Adipocyte (in vitro differentiated cells): ENCODE data around the gene ABCA4.
"Not testable (repeated sequence)": the region's sequence is repeated elsewhere in the genome, so short reads cannot be mapped to it uniquely, and the experiment has no call there.

Experiments used
- DNase-seq: peaks from one replicate; pipeline ENCODE4 v3.0.0-alpha.2; 2015; ENCODE audit warnings: low read depth
- H3K27me3 ChIP-seq: replicated peaks from 2 replicates; pipeline ENCODE4 v1.7.0; 2013; ENCODE audit warnings: mild to moderate bottlenecking, low read length, moderate library complexity; ENCODE audit not compliant: control insufficient read depth, insufficient read depth
- H3K36me3 ChIP-seq: 2 replicates; pipeline ENCODE4 v1.7.0; 2013; ENCODE audit warnings: low read length, mild to moderate bottlenecking, moderate library complexity; ENCODE audit not compliant: control insufficient read depth, insufficient read depth, severe bottlenecking
- H3K4me1 ChIP-seq: 2 replicates; pipeline ENCODE4 v1.7.0; 2013; ENCODE audit warnings: mild to moderate bottlenecking, low read length, moderate library complexity; ENCODE audit not compliant: control insufficient read depth, insufficient read depth
- H3K4me3 ChIP-seq: 2 replicates; pipeline ENCODE4 v1.7.0; 2013; ENCODE audit warnings: mild to moderate bottlenecking, low read length, moderate library complexity
- H3K9ac ChIP-seq: 2 replicates; pipeline ENCODE4 v1.7.0; 2013; ENCODE audit warnings: mild to moderate bottlenecking, low read length, moderate library complexity
- H3K9me3 ChIP-seq: 2 replicates; pipeline ENCODE4 v1.7.0; 2013; ENCODE audit warnings: mild to moderate bottlenecking, low read length, moderate library complexity; ENCODE audit not compliant: control insufficient read depth

Gene ABCA4

DNA sequence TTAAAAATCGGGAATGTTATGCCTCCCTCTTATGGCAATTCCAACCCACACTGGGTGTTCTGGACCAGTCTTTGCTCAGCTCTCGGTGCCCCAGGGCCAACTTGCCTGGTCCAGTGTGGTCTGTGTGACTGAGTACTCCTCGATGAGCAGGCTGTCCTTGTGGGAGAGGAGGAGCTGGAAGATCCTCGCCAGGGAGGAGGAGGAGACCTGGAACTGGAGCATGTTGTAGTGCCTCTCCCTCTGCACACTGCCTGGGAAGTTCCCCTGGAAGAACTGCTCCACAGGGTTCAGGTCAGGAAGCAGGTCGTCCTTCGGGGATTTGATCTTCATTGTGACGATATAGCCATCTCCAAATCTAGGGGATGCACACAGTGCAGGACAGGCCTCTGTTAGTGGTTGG is 123.2 kb downstream of the ABCA4 start:
- no peak for DNase-seq
- Histone ChIP-seq H3K27me3 (no peaks in the 10 kb centered on the region), H3K36me3 (no peaks in the 10 kb centered on the region)

DNA sequence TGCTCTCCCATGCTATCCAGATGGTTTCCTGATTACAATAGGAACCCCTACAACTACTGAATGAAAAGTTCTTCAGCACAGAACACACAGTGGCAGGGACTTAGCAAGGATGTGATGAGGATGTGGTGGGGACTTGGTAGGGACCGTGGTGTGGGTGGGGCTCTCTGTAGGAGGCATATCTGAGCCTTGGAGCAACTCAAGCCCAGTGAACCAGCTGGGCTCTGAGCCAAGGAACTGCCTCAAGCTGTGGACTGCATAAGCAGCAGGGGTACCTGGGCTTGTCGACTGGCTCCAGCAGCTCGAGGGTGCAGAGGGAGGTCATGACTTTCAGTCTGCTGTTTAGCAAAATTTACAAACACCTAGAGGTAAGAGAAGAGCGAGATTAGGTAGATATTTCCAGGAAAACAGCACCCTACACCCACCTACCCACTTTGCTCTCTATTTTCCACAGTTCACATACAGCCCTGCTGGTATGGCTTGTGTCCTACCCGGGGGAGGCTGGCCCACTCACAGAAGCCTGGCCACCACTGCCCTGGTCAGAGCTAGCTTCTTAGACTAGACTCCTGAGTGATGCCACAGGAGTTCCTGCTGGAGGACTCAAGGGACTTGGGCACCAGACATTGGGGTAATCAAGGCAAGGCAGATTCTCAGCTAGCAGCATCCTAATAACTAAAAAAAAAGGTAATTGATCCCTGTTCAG is 125.0 kb downstream of the ABCA4 start:
- no peak overlapping the region for H3K9ac ChIP-seq
- no peaks in the 10 kb centered on the region for H3K36me3 ChIP-seq
- H3K4me3 ChIP-seq = no peak overlapping the region
- H3K4me1 ChIP-seq = peaks cover 6% of the 10 kb centered on the region
- no peaks in the 10 kb centered on the region for H3K27me3 ChIP-seq
- no peak for DNase-seq
- no peaks in the 10 kb centered on the region for H3K9me3 ChIP-seq

More for the DNA sequence above, 123.2 kb downstream of the ABCA4 start:
- no peaks in the 10 kb centered on the region for H3K4me1 ChIP-seq
- H3K9me3 ChIP-seq = no peaks in the 10 kb centered on the region
- no peak overlapping the region for H3K4me3 ChIP-seq
- H3K9ac ChIP-seq = no peak overlapping the region

DNA sequence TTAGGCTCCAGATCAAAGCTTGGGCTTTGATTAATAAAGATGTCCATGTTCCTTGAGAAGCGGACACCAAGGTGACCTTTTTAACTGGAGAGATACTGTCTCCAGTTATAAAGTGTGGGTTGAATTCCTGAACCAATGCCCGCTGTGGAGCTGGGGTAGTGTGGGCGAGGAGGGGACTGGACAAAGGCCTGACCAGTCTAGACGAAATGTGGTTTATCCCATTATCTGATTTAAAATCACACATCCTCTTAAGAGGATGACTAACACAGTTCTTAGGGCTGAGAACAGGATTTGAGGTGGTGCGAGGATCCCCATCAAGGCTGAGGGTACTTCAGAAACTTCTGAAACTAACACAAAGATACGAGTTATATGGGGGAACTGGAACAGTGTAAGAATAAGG is 127.2 kb downstream of the ABCA4 start:
- Histone ChIP-seq H3K4me1 (peaks cover 19% of the 10 kb centered on the region), H3K36me3 (no peaks in the 10 kb centered on the region), H3K4me3 (no peak overlapping the region), H3K9ac (no peak overlapping the region), H3K9me3 (no peaks in the 10 kb centered on the region), H3K27me3 (no peaks in the 10 kb centered on the region)
- DNase-seq = no peak

DNA sequence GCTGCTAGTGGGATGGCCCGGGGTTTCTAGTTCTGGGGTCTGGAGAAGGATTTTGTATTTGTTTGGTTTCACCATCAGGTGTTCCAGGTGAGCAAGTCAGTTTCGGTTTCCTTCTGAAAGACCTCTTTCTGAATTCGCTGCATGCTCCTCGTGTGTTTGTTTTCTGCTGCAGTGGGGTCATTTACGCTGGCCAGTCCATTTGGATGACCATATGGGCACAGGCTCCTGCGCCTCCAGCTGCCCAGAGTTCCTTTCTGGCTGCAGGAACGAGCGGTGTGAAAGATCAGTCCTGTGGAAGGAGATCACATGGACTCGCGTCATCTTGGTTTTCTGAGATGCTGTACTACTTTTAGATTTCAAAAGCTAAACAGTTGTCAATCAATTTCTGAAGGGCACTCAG is 128.0 kb downstream of the ABCA4 start:
- Histone ChIP-seq H3K36me3 (no peaks in the 10 kb centered on the region), H3K4me1 (peaks cover 27% of the 10 kb centered on the region), H3K27me3 (no peaks in the 10 kb centered on the region), H3K9me3 (no peaks in the 10 kb centered on the region), H3K4me3 (no peak overlapping the region), H3K9ac (no peak overlapping the region)
- DNase-seq = no peak

DNA sequence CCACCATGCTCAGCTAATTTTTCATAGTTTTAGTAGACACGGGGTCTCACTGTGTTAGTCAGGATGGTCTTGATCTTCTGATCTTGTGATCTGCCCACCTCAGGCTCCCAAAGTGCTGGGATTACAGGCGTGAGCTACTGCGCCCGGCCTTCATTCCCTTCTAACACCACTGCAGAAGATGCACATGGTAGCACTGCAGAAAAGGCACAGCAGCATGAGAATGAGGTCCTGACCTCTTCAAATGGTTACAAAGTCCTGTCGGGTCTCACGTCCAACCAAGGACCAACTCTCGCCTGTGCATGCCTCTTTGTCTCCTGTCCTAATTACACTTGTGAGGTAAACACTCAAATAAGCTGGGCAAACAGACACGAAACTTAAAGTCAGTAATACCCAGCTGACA is 128.8 kb downstream of the ABCA4 start:
- H3K9me3 ChIP-seq = no peaks in the 10 kb centered on the region
- no peak overlapping the region for H3K9ac ChIP-seq
- H3K4me3 ChIP-seq = no peak overlapping the region
- peaks cover 28% of the 10 kb centered on the region for H3K4me1 ChIP-seq
- DNase-seq = no peak
- no peaks in the 10 kb centered on the region for H3K27me3 ChIP-seq
- H3K36me3 ChIP-seq = no peaks in the 10 kb centered on the region

DNA sequence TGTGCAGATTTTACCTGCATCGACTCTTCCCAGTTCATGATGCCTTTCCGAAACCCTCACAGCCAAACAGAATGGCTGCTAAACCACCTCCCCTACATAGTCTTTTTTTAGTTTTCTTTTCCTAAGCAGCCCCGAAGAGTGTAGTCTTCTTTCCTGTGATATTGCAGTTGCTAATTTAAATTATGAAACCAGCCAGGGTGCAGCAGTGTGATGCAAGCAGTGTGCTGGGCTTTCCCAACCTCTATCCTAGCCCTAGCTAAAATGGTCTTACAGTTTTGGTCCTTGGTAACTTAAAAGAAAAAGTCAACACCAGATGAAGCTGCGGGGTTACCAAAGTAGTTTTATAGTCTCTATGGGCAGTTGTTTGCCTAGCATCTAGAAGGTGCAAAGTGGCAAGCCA is 129.7 kb downstream of the ABCA4 start:
- DNase-seq = no peak
- no peaks in the 10 kb centered on the region for H3K9me3 ChIP-seq
- H3K27me3 ChIP-seq = no peaks in the 10 kb centered on the region
- no peaks in the 10 kb centered on the region for H3K36me3 ChIP-seq
- no peak overlapping the region for H3K9ac ChIP-seq
- no peak overlapping the region for H3K4me3 ChIP-seq
- H3K4me1 ChIP-seq = peaks cover 28% of the 10 kb centered on the region

DNA sequence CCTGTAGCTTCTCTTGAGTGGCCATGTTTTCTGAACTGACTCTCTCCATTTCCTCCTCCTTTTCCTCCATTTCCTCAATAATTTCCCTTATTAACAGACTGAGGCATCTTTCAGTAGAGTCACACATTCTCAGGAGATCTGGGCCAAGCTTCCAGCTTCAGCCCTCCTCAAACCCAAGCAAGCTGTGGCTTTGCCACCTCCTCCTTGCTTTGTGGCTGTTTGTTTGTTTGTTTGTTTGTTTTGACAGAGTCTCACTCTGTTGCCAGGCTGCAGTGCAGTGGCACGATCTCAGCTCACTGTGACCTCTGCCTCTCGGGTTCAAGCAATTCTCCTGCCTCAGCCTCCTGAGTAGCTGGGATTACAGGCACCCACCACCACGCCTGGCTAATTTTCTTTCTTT is 130.5 kb downstream of the ABCA4 start:
- not testable (repeated sequence) for DNase-seq, H3K27me3 ChIP-seq, H3K9ac ChIP-seq, H3K9me3 ChIP-seq, H3K36me3 ChIP-seq, H3K4me3 ChIP-seq
- H3K4me1 ChIP-seq = peaks cover 28% of the 10 kb centered on the region

DNA sequence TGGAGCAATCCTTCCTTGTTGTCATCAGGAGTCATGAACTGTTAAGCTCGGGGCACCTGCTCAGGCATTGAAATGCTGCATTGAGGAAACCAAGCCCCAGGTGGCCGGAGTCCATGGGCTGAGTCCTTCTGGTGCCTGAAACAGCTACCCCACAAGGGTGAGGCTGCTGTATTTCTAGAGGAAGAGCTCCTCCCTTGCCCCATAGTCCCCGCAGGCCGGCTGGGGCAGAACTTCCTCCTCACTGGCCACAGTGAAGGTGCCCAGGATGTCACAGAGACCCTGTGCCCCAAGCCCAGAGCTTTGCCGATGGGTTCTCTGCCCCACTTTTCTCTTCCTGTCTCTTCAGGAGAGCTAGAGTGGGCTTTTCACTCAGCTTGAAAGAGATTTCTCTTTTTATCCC is 130.9 kb downstream of the ABCA4 start:
- Histone ChIP-seq H3K9me3 (no peaks in the 10 kb centered on the region), H3K9ac (no peak overlapping the region), H3K27me3 (no peaks in the 10 kb centered on the region), H3K4me3 (no peak overlapping the region), H3K4me1 (peaks cover 28% of the 10 kb centered on the region), H3K36me3 (no peaks in the 10 kb centered on the region)
- no peak for DNase-seq

DNA sequence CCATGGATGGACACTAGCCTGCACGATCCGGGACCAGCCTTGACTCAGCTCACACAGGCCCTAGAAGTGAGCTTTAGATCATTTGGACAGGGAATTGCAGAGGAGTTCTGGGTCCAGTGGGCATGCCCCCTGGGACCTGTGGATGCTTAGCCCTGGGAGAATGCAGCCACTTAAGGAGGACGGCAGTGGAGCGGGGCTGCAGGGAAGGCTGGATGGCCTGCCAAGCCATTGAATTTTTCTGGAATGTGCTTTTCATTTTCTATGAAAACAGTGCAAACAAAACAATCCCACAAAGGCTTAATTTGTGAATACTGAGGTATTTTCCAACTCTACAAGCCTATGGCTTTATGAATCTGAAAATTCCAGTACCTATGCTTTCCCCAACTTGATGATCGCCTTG is 131.3 kb downstream of the ABCA4 start:
- peak overlapping the region; percentile 11 for H3K4me3 ChIP-seq
- H3K36me3 ChIP-seq = no peaks in the 10 kb centered on the region
- H3K9ac ChIP-seq = no peak overlapping the region
- no peak for DNase-seq
- H3K4me1 ChIP-seq = peaks cover 28% of the 10 kb centered on the region
- no peaks in the 10 kb centered on the region for H3K27me3 ChIP-seq
- H3K9me3 ChIP-seq = no peaks in the 10 kb centered on the region

DNA sequence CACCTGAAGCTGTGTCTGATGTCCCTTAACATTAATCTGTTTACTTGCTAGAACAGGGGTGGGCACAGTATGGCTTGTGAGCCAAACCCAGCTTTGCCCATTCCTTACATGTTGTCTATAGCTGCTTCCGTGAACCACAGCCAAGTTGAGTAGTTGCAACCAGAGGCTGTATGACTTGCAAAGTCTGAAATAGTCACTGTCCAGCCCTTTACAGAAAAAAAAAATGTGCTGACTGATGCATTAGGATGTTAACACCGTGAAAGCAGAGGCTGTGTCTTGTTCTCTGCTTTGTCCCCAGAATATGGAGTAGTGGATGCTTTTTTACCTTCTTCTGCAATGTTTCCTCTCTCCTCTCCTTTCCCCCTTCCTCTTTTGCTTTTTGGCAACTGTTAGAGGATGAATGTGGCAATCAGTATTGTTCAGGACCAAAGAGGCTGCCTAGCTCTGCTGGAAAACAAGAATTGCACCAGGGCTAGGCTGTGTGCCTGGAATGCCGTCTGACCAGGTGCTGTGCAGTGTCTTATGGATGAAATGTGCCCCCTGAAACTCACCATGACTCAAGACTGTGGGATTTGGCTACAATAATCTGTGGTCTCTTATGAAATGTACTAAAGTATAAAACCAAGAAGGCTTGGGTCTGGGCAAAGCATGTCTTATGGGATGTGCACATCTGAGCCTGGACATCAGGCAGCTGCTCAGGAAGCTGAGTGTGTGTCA is 132.2 kb downstream of the ABCA4 start:
- no peaks in the 10 kb centered on the region for H3K36me3 ChIP-seq
- H3K4me1 ChIP-seq = peaks cover 28% of the 10 kb centered on the region
- peak; percentile 58 for DNase-seq
- H3K27me3 ChIP-seq = no peaks in the 10 kb centered on the region
- no peaks in the 10 kb centered on the region for H3K9me3 ChIP-seq
- no peak overlapping the region for H3K9ac ChIP-seq
- peak overlapping the region; percentile 11 for H3K4me3 ChIP-seq

DNA sequence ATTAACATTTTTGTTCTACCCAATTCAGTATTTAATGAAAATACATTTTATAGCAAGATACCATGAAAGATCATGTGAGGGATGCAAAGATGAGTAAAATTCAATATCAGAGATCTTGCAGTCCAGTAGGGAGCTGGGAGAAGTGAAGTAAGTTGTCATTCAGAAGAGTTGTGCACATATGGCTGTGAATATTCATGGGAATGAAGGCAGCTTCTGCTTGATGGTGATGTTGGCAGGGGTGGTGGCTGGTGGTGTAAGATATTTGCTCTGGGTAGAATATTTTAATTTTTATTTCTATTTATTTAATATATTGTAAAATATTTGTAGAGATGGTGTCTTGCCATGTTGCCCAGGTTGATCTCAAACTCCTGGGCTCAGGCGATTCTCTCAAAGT is 139.7 kb downstream of the ABCA4 start:
- Histone ChIP-seq H3K4me3 (no peak overlapping the region), H3K9ac (no peak overlapping the region), H3K9me3 (no peaks in the 10 kb centered on the region), H3K36me3 (no peaks in the 10 kb centered on the region), H3K4me1 (peaks cover 37% of the 10 kb centered on the region), H3K27me3 (no peaks in the 10 kb centered on the region)
- no peak for DNase-seq
